Activated CD8-positive, alpha-beta memory T cell treated with anti-CD3 and anti-CD28 coated beads for 1 hour (primary cell): ENCODE measurements around the gene KCNJ4.

Experiments
- DNase-seq, 2 donors: peaks; one replicate each; pipeline ENCODE4 v3.0.0-alpha.2; 2020; ENCODE audit warnings: low read depth in 1 of 2; ENCODE audit errors: extremely low read depth in 1 of 2

The KCNJ4 gene

GRCh38 chr22:38435965-38436364, 19.0 kb downstream of the KCNJ4 start:
- DNase-seq, result no peak

GRCh38 chr22:38435010-38435409, 20.0 kb downstream of the KCNJ4 start:
- DNase-seq, result no peak

- no peak for DNase-seq
Observed at GRCh38 chr22:38433871-38434270, 21.1 kb downstream of the KCNJ4 start.

GRCh38 chr22:38432264-38432663, 22.7 kb downstream of the KCNJ4 start:
- no peak for DNase-seq

- DNase-seq, result no peak
Observed at GRCh38 chr22:38431266-38432010, 23.6 kb downstream of the KCNJ4 start.

GRCh38 chr22:38429499-38430068, 25.4 kb downstream of the KCNJ4 start:
- DNase-seq, result no peak

GRCh38 chr22:38428714-38429113, 26.3 kb downstream of the KCNJ4 start:
- DNase-seq, result no peak

GRCh38 chr22:38427940-38428339, 27.1 kb downstream of the KCNJ4 start:
- no peak for DNase-seq

- no peak for DNase-seq
Observed at GRCh38 chr22:38427465-38427864, 27.5 kb downstream of the KCNJ4 start.

- no peak for DNase-seq
Observed at GRCh38 chr22:38426628-38427027, 28.4 kb downstream of the KCNJ4 start.

- DNase-seq, result no peak
Observed at GRCh38 chr22:38424525-38425080, 30.4 kb downstream of the KCNJ4 start.

GRCh38 chr22:38423512-38424503, 31.2 kb downstream of the KCNJ4 start:
- DNase-seq, result no peak

- DNase-seq, result no peak
Observed at GRCh38 chr22:38422611-38423511, 32.1 kb downstream of the KCNJ4 start.

GRCh38 chr22:38420734-38421133, 34.3 kb downstream of the KCNJ4 start:
- DNase-seq, result no peak

- DNase-seq, result no peak
Observed at GRCh38 chr22:38419858-38420160, 35.2 kb downstream of the KCNJ4 start.

GRCh38 chr22:38419121-38419857, 35.7 kb downstream of the KCNJ4 start:
- DNase-seq, result no peak

GRCh38 chr22:38418589-38418988, 36.4 kb downstream of the KCNJ4 start:
- no peak for DNase-seq

- DNase-seq, result no peak
Observed at GRCh38 chr22:38417252-38418060, 37.5 kb downstream of the KCNJ4 start.
